Small intestine (tissue), 7 donors: ENCODE data around the gene RASL11A. TPM values are rescaled to one million over a fixed set of nuclear protein-coding genes. Genes with fewer than 3 reads are reported as not detected.

Experiments
- DNase-seq, 2 donors: peaks; one replicate each; pipeline versions ENCODE4 v3.0.0 to v3.0.0-alpha.2; 2013
- FAIRE-seq: peaks from 2 replicates; lab custom pipeline; 2012; peaks lifted over from hg19 to GRCh38; lab: Jason Lieb, UNC
- H3K27ac ChIP-seq, 3 donors: one replicate each; pipeline ENCODE4 v1.5.1; 2013; ENCODE audit warnings: low read length in 2 of 3, mild to moderate bottlenecking in 2 of 3, control low read depth in 1 of 3, inconsistent platforms in 1 of 3, low read depth in 1 of 3, moderate library complexity in 1 of 3
- H3K27me3 ChIP-seq, 3 donors: one replicate each; pipeline ENCODE4 v1.6.1; 2013; ENCODE audit warnings: low read length in 3 of 3, inconsistent platforms in 1 of 3; ENCODE audit not compliant: control insufficient read depth in 3 of 3, insufficient read depth in 3 of 3
- H3K36me3 ChIP-seq, 3 donors: one replicate each; pipeline ENCODE4 v1.6.1; 2013; ENCODE audit warnings: low read length in 3 of 3, inconsistent platforms in 1 of 3, low read depth in 1 of 3, mild to moderate bottlenecking in 1 of 3, moderate library complexity in 1 of 3; ENCODE audit not compliant: control insufficient read depth in 3 of 3, insufficient read depth in 2 of 3
- H3K4me1 ChIP-seq, 3 donors: one replicate each; pipeline ENCODE4 v1.6.1; 2013; ENCODE audit warnings: low read length in 2 of 3, inconsistent platforms in 1 of 3, low read depth in 1 of 3, mild to moderate bottlenecking in 1 of 3, moderate library complexity in 1 of 3; ENCODE audit not compliant: control insufficient read depth in 3 of 3, insufficient read depth in 2 of 3
- H3K4me3 ChIP-seq, 3 donors: one replicate each; pipeline ENCODE4 v1.5.1; 2013; ENCODE audit warnings: low read length in 3 of 3, control low read depth in 1 of 3, inconsistent platforms in 1 of 3, low read depth in 1 of 3, mild to moderate bottlenecking in 1 of 3, moderate library complexity in 1 of 3
- H3K9me3 ChIP-seq, 2 donors: one replicate each; pipeline ENCODE4 v1.6.1; 2013; ENCODE audit warnings: low read depth in 1 of 2, low read length in 1 of 2; ENCODE audit not compliant: control insufficient read depth in 2 of 2, insufficient read depth in 1 of 2
- WGBS, 3 donors: extraction: QIAGEN DNeasy Blood & Tissue Kit; methylation state at CpG; one replicate each; pipeline ENCODE4 v1.1.7; 2013; 5-methylcytosine and 5-hydroxymethylcytosine counted together
- polyA plus RNA-seq, 4 donors: library from polyadenylated mRNA; stranded (reverse) in 3 of 4; unstranded in 1 of 4; fragments of 200-250 nt in 3 of 4; fragments of 120-200 nt in 1 of 4; gene quantifications; one replicate each; pipeline versions ENCODE4 v1.2.1 to v1.2.3, GENCODE V29; 2013
- donor health status: healthy with polysubstance abuse.
- donor health status: control.
- donor health status: control.
- donor health status: Bipolar disorder and iron deficiency.
- donor health status: healthy.

The RASL11A gene
- polyA plus RNA-seq, 4 donors: 9.9 to 46.7 (median 34.8) TPM

DNA sequence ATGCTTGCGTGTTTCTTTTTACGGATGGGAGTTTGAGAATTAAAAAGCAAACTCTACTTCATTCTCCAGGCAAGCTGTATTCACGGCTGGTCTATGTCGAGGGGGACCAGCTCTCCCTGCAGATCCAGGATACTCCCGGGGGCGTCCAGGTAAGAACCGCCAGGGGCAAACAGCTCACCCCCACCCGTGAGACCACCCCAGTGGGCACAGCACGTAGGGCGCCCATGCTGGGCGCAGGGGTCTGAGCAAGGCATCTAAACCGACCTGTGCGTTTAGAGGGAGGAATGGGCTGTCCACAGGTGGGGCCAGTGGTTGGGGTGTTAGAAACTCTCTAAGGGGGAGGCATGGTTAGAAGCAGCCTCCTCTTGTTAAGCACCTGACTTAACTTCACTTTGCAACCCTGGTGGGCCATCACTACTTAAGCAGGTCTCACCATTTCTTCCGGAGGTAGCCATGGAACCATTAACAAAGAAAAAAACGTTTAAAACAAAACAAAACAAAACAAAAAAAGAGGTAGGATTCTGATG, 1.0 kb downstream of the RASL11A start:
- no peaks in the 10 kb centered on the region for H3K27me3 ChIP-seq
- peak overlapping the region; percentile 72 to 77 (median 75) for H3K4me3 ChIP-seq
- H3K4me1 ChIP-seq: peaks cover 0 to 3% (median 2%) of the 10 kb centered on the region in 3 donors
- no peaks in the 10 kb centered on the region for H3K9me3 ChIP-seq
- H3K27ac ChIP-seq: peak overlapping the region in 1 of 3 donors; percentile 93
- 7 to 41% (median 29%) methylated on average over 15 of the region's 15 CpGs for WGBS, 3 donors
- DNase-seq (no peak), FAIRE-seq (no peak)
- H3K36me3 ChIP-seq: peaks cover 0 to 3% (median 0%) of the 10 kb centered on the region in 3 donors

DNA sequence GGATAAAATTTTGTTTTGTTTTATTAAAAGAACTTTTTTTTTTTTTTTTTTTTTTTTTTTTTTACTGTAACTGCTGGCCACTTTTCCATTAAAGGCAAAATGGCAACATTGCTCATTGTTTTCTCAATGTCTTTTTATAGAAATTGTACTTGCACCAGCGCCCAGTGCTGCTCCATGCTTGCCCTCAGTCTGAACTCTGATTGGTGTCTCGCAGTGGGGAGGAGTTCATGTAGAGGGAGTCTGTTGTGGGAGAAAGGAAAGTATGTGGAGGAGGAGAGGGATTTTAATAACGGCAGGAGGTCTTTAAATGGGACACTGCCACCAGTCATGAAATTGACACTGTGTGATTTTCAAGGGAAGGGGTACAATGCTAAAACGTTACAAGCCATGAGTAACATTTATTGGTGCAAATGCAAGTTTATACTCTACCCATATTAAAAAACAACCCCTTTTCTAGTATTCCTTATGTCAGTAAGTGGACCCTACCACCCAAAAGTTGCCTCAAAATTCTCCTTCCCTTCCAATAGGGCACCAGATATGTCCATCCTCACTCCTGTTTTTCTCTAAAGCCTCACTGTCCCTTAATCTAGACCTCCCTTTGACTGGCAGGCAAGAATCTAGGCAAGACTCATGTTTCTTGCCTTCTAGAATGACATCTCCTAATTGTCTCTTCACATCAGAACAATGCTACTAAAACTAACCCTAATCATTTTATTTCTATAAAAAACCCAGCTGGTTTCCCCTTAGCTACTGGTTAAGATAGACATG, 3.2 kb downstream of the RASL11A start:
- Histone ChIP-seq H3K9me3 (no peaks in the 10 kb centered on the region), H3K27me3 (no peaks in the 10 kb centered on the region), H3K4me1 (peaks cover 0 to 3% (median 2%) of the 10 kb centered on the region in 3 donors), H3K27ac (no peak overlapping the region), H3K36me3 (peaks cover 0 to 3% (median 0%) of the 10 kb centered on the region in 3 donors), H3K4me3 (no peak overlapping the region)
- no peak for DNase-seq
- no peak for FAIRE-seq
- WGBS, 3 donors: 70 to 82% (median 79%) methylated on average over 4 of the region's 4 CpGs

DNA sequence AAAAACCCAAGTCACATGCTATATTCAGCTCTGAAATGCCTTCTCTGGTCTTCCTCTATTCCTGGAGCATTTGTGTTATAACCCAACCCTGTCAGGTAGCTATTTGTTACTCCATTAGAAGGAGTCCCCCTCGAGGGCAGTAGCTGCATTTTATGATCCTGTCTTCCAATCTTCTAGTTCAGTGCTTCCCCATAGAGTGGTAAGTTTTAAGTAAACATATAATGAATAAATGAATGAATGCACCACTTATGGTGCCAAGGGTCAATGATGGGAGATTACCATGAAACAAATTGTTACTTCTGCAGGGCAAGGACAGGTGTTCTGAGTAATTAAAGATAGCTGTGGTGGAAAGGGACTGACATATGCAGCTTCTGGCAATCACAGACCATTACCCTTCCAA, 4.0 kb downstream of the RASL11A start:
- DNase-seq (peak in 1 of 2 donors; percentile 43), FAIRE-seq (no peak)
- Histone ChIP-seq H3K27me3 (no peaks in the 10 kb centered on the region), H3K9me3 (no peaks in the 10 kb centered on the region), H3K4me1 (peaks cover 0 to 3% (median 2%) of the 10 kb centered on the region in 3 donors), H3K36me3 (peaks cover 0 to 3% (median 0%) of the 10 kb centered on the region in 3 donors), H3K4me3 (no peak overlapping the region), H3K27ac (no peak overlapping the region)
- WGBS, 3 donors: 6 to 20% (median 15%) methylated on average over 1 of the region's 1 CpG

DNA sequence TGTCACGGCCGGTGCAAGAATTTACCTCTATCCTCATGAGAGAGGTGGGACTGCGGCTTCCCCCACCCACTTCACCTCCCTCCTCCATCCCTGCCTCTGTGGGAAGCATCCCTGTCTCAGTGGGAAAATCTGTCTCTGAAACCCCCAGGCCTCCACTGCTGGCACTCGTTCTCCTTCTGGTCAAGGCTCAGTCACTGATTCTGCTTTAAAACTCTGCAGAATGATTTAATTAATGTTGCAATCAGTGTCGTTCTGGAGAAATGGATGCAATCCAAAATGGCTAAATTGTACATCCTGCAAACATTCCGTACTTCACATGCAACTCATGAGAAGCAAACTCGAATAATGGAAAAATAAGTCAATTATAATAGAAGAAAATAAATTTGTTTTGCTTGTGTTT, 5.6 kb downstream of the RASL11A start:
- H3K4me3 ChIP-seq: no peak overlapping the region
- no peak for FAIRE-seq
- peaks cover 0 to 3% (median 0%) of the 10 kb centered on the region in 3 donors for H3K36me3 ChIP-seq
- H3K27ac ChIP-seq: peak overlapping the region in 1 of 3 donors; percentile 4
- peaks cover 2 to 3% (median 2%) of the 10 kb centered on the region in 3 donors for H3K4me1 ChIP-seq
- no peaks in the 10 kb centered on the region for H3K27me3 ChIP-seq
- no peaks in the 10 kb centered on the region for H3K9me3 ChIP-seq
- no peak for DNase-seq
- 70 to 88% (median 77%) methylated on average over 7 of the region's 7 CpGs for WGBS, 3 donors

DNA sequence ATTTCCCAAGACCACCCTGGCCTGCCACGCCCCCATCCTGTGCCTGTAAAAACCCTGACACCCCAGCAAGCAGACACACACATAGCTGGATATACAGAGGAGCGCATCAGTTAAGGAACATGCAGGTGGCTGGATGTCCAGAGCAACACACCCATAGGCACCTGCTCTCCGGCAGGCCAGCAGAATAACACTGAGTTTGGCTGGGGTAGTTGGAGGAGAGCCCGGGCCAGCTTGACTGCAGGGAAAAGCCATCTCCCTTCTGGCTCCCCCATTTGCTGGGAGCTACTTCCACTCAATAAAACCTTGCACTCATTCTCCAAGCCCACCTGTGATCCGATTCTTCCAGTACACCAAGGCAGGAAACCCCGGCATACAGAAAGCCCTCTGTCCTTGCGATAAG, 8.9 kb downstream of the RASL11A start:
- Histone ChIP-seq H3K36me3 (no peaks in the 10 kb centered on the region), H3K9me3 (no peaks in the 10 kb centered on the region), H3K4me3 (no peak overlapping the region), H3K27me3 (no peaks in the 10 kb centered on the region), H3K4me1 (peaks cover 0 to 2% (median 0%) of the 10 kb centered on the region in 3 donors), H3K27ac (no peak overlapping the region)
- FAIRE-seq (no peak), DNase-seq (no peak)
- 83 to 89% (median 87%) methylated on average over 7 of the region's 7 CpGs for WGBS, 3 donors

DNA sequence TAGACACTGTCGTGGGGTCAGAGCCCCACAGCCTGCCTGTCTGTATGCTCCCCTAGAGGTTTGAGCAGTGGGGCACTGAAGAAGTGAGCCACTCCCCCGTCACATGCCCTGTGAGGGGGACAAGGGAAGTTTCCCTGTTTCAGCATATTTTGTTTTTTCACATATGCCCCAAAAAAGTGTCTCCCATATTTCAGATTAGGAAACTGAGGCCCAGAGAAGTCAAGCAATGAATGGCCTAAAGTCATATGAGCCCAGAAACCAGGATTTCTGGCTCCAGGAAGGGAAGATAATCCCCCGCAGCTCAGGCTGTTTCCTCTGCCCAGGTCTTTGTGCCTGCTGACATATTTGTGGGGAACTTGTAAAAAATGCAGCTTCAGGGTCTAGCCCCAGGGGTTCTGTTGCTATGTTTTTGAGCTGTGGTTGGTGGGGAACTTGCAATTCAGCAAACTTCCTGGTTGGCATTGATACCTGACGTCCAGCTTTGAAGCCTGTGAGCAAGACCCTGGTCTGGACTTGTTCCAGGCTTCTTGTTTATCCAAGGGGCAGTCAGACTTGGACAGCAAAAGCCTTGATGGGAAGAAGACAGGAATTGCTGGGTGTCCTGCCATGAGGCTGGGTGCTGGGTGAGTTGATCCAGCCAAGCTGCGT, 9.5 kb downstream of the RASL11A start:
- H3K9me3 ChIP-seq: no peaks in the 10 kb centered on the region
- no peaks in the 10 kb centered on the region for H3K27me3 ChIP-seq
- no peak overlapping the region for H3K4me3 ChIP-seq
- peaks cover 0 to 2% (median 0%) of the 10 kb centered on the region in 3 donors for H3K4me1 ChIP-seq
- 70 to 82% (median 73%) methylated on average over 5 of the region's 5 CpGs for WGBS, 3 donors
- no peaks in the 10 kb centered on the region for H3K36me3 ChIP-seq
- H3K27ac ChIP-seq: no peak overlapping the region
- FAIRE-seq (no peak), DNase-seq (no peak)

DNA sequence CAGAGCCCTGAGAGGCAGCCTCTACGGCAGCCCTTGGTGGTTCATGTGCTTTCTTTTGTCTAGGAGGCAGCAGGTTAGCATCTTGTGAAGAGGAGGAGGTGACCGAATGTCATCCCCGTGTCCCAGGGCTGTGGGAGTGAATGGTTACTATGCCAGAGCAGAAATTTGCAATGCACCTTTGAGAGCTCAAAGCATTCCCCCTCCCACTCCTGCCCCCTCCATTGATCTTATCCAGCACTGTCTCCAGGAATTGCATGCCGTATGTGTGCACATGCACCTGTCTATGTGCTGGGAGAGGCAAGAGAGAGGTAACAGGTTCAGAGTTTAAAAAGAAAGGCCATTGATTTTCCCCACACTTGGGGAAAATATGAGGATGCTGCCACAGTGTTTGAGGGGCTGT, 10.2 kb downstream of the RASL11A start:
- FAIRE-seq: no peak

DNA sequence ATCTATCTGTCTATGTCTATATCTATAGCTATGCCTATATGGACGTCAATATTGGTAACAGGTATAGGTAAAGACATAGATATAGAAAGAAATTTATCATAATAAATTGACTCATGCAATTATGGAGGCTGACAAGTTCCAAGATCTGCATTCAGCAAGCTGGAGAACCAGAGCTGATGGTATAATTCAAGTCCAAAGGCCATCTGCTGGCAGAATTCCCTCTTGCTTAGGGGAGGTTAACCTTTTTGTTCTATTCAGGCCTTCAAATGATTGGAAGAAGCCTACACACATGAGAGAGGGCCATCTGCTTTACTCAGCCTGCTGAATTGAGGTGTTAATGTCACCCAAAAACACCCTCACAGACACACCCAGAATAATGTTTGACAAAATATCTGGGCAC, 10.8 kb downstream of the RASL11A start:
- no peak for FAIRE-seq
- 7 to 39% (median 23%) methylated on average over 1 of the region's 1 CpG for WGBS, 3 donors

More for the DNA sequence above, 10.2 kb downstream of the RASL11A start:
- no peak for DNase-seq
- H3K4me3 ChIP-seq: no peak overlapping the region
- no peak overlapping the region for H3K27ac ChIP-seq
- no peaks in the 10 kb centered on the region for H3K9me3 ChIP-seq
- peaks cover 0 to 2% (median 0%) of the 10 kb centered on the region in 3 donors for H3K4me1 ChIP-seq
- WGBS, 3 donors: 46 to 71% (median 69%) methylated on average over 4 of the region's 4 CpGs
- no peaks in the 10 kb centered on the region for H3K27me3 ChIP-seq
- H3K36me3 ChIP-seq: no peaks in the 10 kb centered on the region

More for the DNA sequence above, 10.8 kb downstream of the RASL11A start:
- no peaks in the 10 kb centered on the region for H3K9me3 ChIP-seq
- H3K36me3 ChIP-seq: no peaks in the 10 kb centered on the region
- H3K27ac ChIP-seq: no peak overlapping the region
- peaks cover 0 to 2% (median 0%) of the 10 kb centered on the region in 3 donors for H3K4me1 ChIP-seq
- peak; percentile 55 to 86 for DNase-seq
- no peak overlapping the region for H3K4me3 ChIP-seq
- H3K27me3 ChIP-seq: no peaks in the 10 kb centered on the region
